ENCODE measurements around the gene CABLES1. TPM values are rescaled to one million over a fixed set of nuclear protein-coding genes. Genes with fewer than 3 reads are reported as not detected.

The CABLES1 gene
- total and polyA plus RNA-seq, 9 donors, result 3.7 to 8.6 (median 6.2) TPM

DNA sequence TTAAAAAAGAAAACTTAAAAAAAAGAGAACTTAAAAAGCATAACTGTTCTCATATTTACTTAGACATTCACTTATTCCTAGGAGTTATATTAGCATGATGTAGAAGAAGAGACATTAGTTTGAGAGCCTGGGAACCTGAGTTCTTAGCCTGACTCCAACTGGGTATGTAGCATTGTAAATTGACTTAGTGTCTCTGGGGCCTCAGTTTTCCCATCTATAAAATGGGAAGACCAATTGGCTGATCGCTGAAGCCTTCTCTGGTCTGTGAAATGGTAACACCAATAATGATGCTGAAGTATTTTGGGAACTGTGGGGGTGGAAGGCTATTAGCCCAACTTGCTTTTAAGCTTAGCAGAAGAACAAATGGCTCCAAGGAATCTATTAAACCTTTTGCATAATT lies 55.9 kb downstream of the CABLES1 start:
- no peaks in the 10 kb centered on the region for H3K9me3 ChIP-seq (replicated peaks; ENCODE audit: control insufficient read depth, low read depth, low read length)
- no peak for DNase-seq
- no CpG with 5 or more reads among the region's 1 CpG for WGBS (ENCODE audit: insufficient coverage)
- H3K27ac ChIP-seq (ENCODE audit: low read length), result no peak overlapping the region
- H3K4me3 ChIP-seq (ENCODE audit: low read length), result no peak overlapping the region
- H3K27me3 ChIP-seq (ENCODE audit: control insufficient read depth, insufficient read depth, low read length), result no peaks in the 10 kb centered on the region
- H3K36me3 ChIP-seq (ENCODE audit: control insufficient read depth, insufficient read depth, low read length), result peaks cover 5% of the 10 kb centered on the region
- peaks cover 18% of the 10 kb centered on the region for H3K4me1 ChIP-seq (ENCODE audit: control insufficient read depth, insufficient read depth, low read length)

GRCh38 chr18:23193742-23194141 lies 58.5 kb downstream of the CABLES1 start:
- no CpG with 5 or more reads among the region's 2 CpGs for WGBS (ENCODE audit: insufficient coverage)
- DNase-seq, result peak; percentile 36
- H3K27ac ChIP-seq (ENCODE audit: low read length), result no peak overlapping the region
- no peaks in the 10 kb centered on the region for H3K27me3 ChIP-seq (ENCODE audit: control insufficient read depth, insufficient read depth, low read length)
- peaks cover 18% of the 10 kb centered on the region for H3K4me1 ChIP-seq (ENCODE audit: control insufficient read depth, insufficient read depth, low read length)
- peaks cover 15% of the 10 kb centered on the region for H3K36me3 ChIP-seq (ENCODE audit: control insufficient read depth, insufficient read depth, low read length)
- no peak overlapping the region for H3K4me3 ChIP-seq (ENCODE audit: low read length)
- H3K9me3 ChIP-seq (replicated peaks; ENCODE audit: control insufficient read depth, low read depth, low read length), result no peaks in the 10 kb centered on the region

DNA sequence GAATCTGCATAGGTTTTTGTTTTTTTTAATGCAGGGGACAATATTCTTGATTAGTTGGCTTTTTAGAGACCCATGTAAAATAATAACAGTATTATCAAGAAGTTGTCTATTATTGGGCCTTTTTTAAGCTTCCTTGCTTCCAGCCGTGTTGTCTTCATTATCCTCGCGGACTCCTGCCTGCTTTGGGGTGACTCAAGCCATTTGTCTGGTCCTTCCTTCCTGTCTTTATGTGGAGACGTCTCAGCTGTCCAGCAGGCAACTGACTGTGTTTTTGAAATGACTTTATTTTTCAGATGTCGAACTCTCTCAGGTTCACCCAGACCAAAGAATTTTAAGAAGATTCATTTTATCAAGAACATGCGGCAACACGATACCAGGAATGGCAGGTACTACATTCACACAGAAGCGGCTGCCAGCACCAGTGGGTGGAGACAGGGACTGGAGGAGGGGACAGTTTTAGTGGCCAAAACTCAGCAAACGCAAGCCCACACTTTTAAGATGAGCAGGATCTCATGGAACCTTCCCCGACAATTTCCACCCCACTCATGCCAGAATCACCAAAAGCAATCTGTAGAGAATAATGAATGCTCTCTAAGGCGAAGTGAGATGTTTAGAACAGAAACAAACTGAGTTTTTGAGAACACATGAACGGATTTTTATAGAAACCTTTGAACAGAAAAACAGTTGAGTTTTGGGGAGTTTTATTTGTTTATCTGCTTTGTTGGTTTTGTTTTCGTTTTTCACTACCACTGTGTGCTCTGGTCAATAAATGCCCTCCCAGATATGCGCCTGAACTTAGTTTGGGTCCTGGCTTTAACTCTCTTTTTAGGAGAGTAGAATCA lies 59.1 kb downstream of the CABLES1 start:
- Histone ChIP-seq H3K9me3 (replicated peaks; ENCODE audit: control insufficient read depth, low read depth, low read length) (no peaks in the 10 kb centered on the region), H3K4me1 (ENCODE audit: control insufficient read depth, insufficient read depth, low read length) (peaks cover 18% of the 10 kb centered on the region), H3K27ac (ENCODE audit: low read length) (peak overlapping the region; percentile 21), H3K4me3 (ENCODE audit: low read length) (no peak overlapping the region), H3K36me3 (ENCODE audit: control insufficient read depth, insufficient read depth, low read length) (peaks cover 12% of the 10 kb centered on the region), H3K27me3 (ENCODE audit: control insufficient read depth, insufficient read depth, low read length) (no peaks in the 10 kb centered on the region)
- 47% methylated on average over 3 of the region's 14 CpGs for WGBS (ENCODE audit: insufficient coverage)
- peak; percentile 42 for DNase-seq

- Histone ChIP-seq H3K27me3 (ENCODE audit: control insufficient read depth, insufficient read depth, low read length) (no peaks in the 10 kb centered on the region), H3K9me3 (replicated peaks; ENCODE audit: control insufficient read depth, low read depth, low read length) (no peaks in the 10 kb centered on the region), H3K4me3 (ENCODE audit: low read length) (no peak overlapping the region), H3K4me1 (ENCODE audit: control insufficient read depth, insufficient read depth, low read length) (peaks cover 18% of the 10 kb centered on the region), H3K36me3 (ENCODE audit: control insufficient read depth, insufficient read depth, low read length) (peaks cover 10% of the 10 kb centered on the region), H3K27ac (ENCODE audit: low read length) (peak overlapping the region; percentile 21)
- WGBS (ENCODE audit: insufficient coverage), result no CpG with 5 or more reads among the region's 9 CpGs
- peak; percentile 85 for DNase-seq
Observed at GRCh38 chr18:23194997-23195957, 60.0 kb downstream of the CABLES1 start.

GRCh38 chr18:23196119-23197007 lies 61.1 kb downstream of the CABLES1 start:
- Histone ChIP-seq H3K9me3 (replicated peaks; ENCODE audit: control insufficient read depth, low read depth, low read length) (no peaks in the 10 kb centered on the region), H3K4me1 (ENCODE audit: control insufficient read depth, insufficient read depth, low read length) (peaks cover 18% of the 10 kb centered on the region), H3K27me3 (ENCODE audit: control insufficient read depth, insufficient read depth, low read length) (no peaks in the 10 kb centered on the region), H3K4me3 (ENCODE audit: low read length) (no peak overlapping the region), H3K36me3 (ENCODE audit: control insufficient read depth, insufficient read depth, low read length) (peaks cover 10% of the 10 kb centered on the region), H3K27ac (ENCODE audit: low read length) (no peak overlapping the region)
- no peak for DNase-seq
- 52% methylated on average over 18 of the region's 22 CpGs for WGBS (ENCODE audit: insufficient coverage)

DNA sequence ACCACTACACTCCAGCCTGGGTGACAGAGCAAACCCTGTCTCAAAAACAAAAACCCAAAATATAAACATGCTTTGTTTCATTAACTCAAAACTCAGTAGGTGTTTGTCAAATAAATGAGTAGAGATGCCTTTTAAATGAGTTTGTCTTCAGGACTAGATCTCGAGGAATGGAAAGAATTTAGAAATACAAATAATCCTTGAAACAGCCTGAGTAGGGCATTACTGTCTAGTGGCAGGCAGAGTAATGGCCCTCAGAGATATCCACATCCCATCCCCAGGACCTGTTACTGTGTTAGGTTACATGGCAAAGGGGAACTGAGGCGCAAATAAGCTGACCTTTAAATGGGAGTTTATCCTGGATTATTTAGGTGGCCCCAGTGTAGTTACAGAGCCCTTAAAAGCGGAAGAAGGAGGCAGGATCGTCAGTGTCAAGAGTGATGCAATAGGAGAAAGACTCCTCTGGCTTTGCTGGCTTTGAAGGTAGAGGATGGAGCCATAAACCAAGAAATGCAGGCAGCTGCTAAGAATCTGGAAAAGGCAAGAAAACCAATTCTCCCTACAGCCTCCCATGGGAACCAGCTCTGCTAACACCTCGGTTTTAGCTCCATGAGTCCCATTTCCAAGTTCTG lies 63.0 kb downstream of the CABLES1 start:
- no peaks in the 10 kb centered on the region for H3K27me3 ChIP-seq (ENCODE audit: control insufficient read depth, insufficient read depth, low read length)
- no peak overlapping the region for H3K27ac ChIP-seq (ENCODE audit: low read length)
- H3K4me3 ChIP-seq (ENCODE audit: low read length), result no peak overlapping the region
- WGBS (ENCODE audit: insufficient coverage), result 100% methylated on average over 1 of the region's 5 CpGs
- peaks cover 14% of the 10 kb centered on the region for H3K36me3 ChIP-seq (ENCODE audit: control insufficient read depth, insufficient read depth, low read length)
- peaks cover 8% of the 10 kb centered on the region for H3K4me1 ChIP-seq (ENCODE audit: control insufficient read depth, insufficient read depth, low read length)
- DNase-seq, result no peak
- H3K9me3 ChIP-seq (replicated peaks; ENCODE audit: control insufficient read depth, low read depth, low read length), result no peaks in the 10 kb centered on the region

DNA sequence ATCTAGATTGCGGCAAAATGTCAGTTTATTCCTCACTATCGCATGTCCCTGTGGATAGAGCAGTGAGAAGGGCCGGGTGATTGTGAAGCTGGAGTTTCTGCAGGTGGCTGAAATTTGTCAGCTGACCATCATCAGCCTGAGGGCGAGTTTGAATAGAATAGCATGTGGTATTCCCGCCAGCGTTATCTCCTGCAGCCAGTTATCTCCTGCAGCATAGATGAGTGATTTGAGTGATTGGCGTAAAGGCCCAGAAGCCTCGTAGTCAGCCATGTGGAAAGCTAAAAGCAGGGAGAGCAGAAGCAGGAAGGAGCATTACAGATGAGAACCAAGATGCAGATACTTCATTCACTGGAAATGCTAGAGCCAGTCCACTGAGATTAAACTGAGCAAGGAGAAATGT lies 65.5 kb downstream of the CABLES1 start:
- peaks cover 19% of the 10 kb centered on the region for H3K36me3 ChIP-seq (ENCODE audit: control insufficient read depth, insufficient read depth, low read length)
- DNase-seq, result no peak
- H3K4me1 ChIP-seq (ENCODE audit: control insufficient read depth, insufficient read depth, low read length), result no peaks in the 10 kb centered on the region
- H3K4me3 ChIP-seq (ENCODE audit: low read length), result no peak overlapping the region
- no peaks in the 10 kb centered on the region for H3K27me3 ChIP-seq (ENCODE audit: control insufficient read depth, insufficient read depth, low read length)
- WGBS (ENCODE audit: insufficient coverage), result 82% methylated on average over 8 of the region's 8 CpGs
- no peak overlapping the region for H3K27ac ChIP-seq (ENCODE audit: low read length)
- no peaks in the 10 kb centered on the region for H3K9me3 ChIP-seq (replicated peaks; ENCODE audit: control insufficient read depth, low read depth, low read length)

- Histone ChIP-seq H3K27me3 (ENCODE audit: control insufficient read depth, insufficient read depth, low read length) (no peaks in the 10 kb centered on the region), H3K9me3 (replicated peaks; ENCODE audit: control insufficient read depth, low read depth, low read length) (no peaks in the 10 kb centered on the region), H3K4me1 (ENCODE audit: control insufficient read depth, insufficient read depth, low read length) (no peaks in the 10 kb centered on the region), H3K4me3 (ENCODE audit: low read length) (no peak overlapping the region), H3K36me3 (ENCODE audit: control insufficient read depth, insufficient read depth, low read length) (peaks cover 23% of the 10 kb centered on the region), H3K27ac (ENCODE audit: low read length) (no peak overlapping the region)
- WGBS (ENCODE audit: insufficient coverage), result 88% methylated on average over 10 of the region's 10 CpGs
- DNase-seq, result no peak
Observed at GRCh38 chr18:23201741-23202140, 66.5 kb downstream of the CABLES1 start.

DNA sequence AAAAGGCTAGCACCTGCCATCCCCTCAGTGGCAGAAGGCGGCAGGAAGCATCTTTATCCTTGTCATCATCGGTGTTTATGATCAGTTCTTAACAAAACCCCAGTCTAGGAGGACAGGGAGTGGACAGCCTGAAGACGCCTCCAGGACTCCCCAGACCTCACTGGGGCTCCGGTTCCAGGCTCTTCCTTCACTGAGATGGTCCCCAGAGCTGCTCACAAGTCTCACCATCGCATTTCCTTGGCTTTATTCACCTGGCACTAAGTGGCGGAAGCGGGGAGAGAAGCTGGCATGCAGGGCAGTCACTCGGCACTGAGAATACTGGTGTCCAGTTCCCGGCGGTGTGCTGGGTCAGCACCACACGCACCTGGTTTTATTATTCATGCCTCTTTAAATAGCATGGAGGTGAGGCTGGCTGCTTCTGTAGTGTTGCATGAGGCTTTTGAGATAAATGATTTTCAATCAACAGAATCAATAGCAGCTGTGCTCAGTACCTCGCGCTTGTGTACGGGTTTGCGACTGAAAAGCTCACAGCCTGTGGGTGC lies 68.7 kb downstream of the CABLES1 start:
- H3K27ac ChIP-seq (ENCODE audit: low read length), result no peak overlapping the region
- H3K4me1 ChIP-seq (ENCODE audit: control insufficient read depth, insufficient read depth, low read length), result no peaks in the 10 kb centered on the region
- DNase-seq, result no peak
- H3K4me3 ChIP-seq (ENCODE audit: low read length), result no peak overlapping the region
- H3K9me3 ChIP-seq (replicated peaks; ENCODE audit: control insufficient read depth, low read depth, low read length), result peaks cover 7% of the 10 kb centered on the region
- WGBS (ENCODE audit: insufficient coverage), result 78% methylated on average over 14 of the region's 15 CpGs
- H3K27me3 ChIP-seq (ENCODE audit: control insufficient read depth, insufficient read depth, low read length), result no peaks in the 10 kb centered on the region
- peaks cover 21% of the 10 kb centered on the region for H3K36me3 ChIP-seq (ENCODE audit: control insufficient read depth, insufficient read depth, low read length)

Data from muscle of leg (tissue), 11 donors.